ENCODE measurements around the gene IL5.
"Not testable (repeated sequence)": the region's sequence is repeated elsewhere in the genome, so short reads cannot be mapped to it uniquely, and the experiment has no call there.

IL5 gene

DNA sequence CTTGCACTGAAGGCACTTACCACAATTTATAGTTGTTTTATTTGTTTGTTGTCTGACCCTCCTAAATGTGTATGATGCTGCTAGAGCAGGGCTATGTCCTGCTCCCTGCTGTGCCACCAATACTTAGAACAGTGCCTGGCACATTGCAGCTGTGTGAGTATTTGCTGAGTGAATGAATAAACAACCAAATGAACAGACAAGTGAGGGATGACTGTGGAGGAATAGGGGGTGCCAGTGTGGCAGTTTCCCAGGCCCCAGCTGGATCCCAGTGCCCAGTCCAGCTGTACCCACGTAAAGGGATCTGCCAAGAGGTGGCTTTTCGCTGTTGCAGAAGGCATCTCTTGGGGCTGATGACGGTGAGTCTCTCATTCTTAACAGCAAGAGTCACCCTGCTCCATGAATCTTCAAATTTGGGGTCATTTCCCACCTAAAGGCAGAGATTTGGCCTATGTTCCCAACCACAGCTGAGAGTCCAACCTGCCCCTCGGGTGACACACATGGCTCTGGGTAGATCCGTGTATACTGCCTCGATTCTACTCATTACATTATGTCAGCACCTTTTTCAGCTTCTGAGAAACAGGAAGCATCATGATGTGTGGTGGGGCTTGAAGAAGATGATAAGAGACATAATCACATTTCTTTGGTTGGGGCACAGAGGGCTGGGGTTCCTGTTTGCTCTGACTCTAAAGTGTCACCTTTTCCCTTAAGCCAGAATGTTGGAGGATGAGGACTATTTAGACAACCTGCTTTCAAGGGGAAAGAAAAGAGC is 14.3 kb downstream of the IL5 start:
- DNase-seq (ENCODE audit: low read depth in 2 of 2): no peak

GRCh38 chr5:132528021-132528420 is 15.3 kb downstream of the IL5 start:
- no peak for DNase-seq (ENCODE audit: low read depth in 2 of 2)

DNA sequence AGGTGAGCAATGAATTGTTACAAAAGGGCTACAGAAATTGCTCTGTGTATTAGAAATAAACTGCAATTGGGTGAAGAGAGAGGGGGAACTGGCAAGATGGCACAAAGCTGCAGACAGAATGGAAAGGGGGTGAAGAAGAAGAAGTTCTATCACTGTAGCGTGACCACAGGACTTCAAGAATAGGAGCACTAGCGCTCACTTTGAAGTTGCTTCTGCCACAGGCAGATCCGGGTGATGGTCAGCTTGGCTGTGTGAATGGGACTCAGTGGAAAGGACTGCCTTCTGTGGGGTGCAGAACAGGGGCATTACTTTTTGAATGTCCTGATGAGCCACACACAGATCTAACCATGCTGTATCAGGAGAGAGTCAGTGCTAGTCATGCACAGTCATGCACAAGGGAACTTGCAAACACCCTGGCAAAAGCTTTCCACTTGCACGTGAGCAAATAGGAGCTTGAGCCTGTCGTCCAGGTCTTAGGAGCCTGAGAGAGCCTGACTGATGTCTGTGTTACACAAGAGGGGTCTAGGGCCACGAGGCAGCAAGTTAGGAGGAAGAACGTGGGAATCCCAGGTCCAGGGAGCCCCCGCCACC is 16.3 kb downstream of the IL5 start:
- no peak for DNase-seq (ENCODE audit: low read depth in 2 of 2)

DNA sequence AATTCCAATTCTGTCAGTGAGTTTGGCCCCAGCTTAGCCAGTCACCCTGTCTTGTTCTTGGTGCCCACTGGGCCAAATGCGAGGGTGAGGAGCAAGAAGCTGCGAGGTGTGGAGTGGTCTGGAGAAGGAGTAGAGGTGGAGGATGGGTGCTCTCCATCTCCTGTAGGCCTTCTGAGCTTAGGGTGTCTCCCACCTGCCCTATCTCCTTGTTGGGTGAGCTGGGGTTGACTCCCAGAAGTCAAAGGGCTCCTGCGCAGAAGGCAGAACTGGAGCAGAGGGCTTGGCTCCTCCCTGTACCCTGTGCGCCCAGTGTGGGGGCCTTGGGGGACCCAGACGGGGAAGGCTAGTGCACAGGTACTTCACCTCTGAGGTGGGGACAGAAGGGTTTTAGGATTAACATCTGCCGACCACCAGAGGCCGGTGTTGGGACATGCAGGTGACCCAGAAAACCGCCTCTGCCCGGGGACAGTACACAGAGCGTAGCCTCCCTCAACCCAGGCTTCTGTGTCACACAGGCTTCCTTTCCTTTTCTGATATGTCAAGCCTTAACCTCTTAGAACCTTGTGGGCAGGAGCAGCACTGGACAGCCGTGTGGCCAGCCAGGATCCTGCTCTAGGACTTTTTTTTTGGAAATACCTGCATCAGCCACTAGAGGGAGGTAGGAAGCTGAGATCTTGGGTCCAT is 16.9 kb downstream of the IL5 start:
- DNase-seq (ENCODE audit: low read depth in 2 of 2): no peak

DNA sequence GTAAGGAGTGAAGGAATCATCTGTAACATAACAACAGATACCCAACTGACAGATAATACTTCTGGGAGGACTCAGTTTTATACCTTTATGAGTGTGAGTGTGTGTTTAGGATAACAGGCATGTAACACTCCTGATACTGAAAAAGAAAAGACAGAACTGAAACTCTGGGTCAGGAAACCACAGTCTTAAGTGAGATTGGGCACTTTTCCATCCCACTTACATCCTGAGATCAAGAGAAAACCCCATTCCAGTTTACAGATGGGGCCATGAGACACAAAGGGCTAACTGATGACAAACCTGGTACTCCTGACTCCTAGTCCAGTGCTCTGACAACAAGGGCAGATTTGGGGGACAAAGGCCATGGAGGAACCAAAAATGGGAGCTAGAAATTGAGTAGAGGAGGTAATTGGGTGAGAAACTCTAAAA is 18.0 kb downstream of the IL5 start:
- DNase-seq (ENCODE audit: low read depth in 2 of 2): no peak

- DNase-seq (ENCODE audit: low read depth in 2 of 2): not testable (repeated sequence)
Observed at GRCh38 chr5:132524877-132525276, 18.4 kb downstream of the IL5 start.

GRCh38 chr5:132522067-132522466 is 21.3 kb downstream of the IL5 start:
- not testable (repeated sequence) for DNase-seq (ENCODE audit: low read depth in 2 of 2)

GRCh38 chr5:132513618-132514336 is 29.5 kb downstream of the IL5 start:
- DNase-seq (ENCODE audit: low read depth in 2 of 2): not testable (repeated sequence)

GRCh38 chr5:132510076-132510475 is 33.2 kb downstream of the IL5 start:
- DNase-seq (ENCODE audit: low read depth in 2 of 2): no peak

DNA sequence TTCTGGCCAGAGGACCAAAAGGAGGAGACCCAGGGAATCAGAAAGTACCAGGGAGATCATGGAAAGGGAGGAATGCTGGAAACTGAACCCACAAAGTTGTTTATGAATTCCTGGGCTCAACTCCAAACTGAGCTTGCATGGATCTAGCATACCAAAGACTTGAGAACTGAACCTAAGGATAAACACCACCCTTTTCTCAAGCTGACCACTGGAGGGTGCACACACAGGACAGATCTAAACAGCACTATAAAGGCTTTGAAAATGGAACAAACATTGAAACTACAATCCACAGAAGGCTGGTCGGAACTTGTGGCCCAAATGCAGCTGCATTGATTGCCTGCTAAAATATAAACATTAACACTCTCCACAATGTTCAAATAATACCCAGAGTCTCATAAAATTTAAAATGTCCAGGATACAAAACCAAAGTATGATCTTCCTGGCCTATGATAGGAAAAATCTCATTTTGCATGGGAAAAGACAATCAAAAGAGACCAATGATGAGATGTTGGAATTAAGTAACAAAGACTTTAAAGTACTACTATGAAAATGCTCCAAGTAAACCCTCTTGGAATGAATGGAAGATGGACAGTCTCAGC is 37.1 kb downstream of the IL5 start:
- no peak for DNase-seq (ENCODE audit: low read depth in 2 of 2)

DNA sequence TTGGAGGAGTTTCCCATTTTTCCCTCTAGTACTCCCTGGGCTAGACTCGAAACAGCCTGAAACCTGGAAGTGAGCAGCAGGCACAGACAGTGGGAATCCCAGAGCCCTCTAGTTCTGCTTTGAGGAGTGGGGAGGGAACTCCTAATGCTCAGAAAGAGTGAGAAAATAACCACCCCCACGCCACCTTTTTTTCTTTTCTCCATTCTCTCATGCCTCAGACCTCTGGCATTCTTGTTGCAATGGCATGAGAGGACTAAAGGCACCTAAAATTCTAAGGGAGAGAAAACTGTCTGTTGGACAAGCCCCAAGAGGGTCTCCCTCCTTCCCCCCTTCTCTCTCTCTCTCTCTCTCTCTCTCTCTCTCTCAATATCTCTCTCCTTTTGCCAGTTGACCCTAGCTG is 37.7 kb downstream of the IL5 start:
- no peak for DNase-seq (ENCODE audit: low read depth in 2 of 2)

DNA sequence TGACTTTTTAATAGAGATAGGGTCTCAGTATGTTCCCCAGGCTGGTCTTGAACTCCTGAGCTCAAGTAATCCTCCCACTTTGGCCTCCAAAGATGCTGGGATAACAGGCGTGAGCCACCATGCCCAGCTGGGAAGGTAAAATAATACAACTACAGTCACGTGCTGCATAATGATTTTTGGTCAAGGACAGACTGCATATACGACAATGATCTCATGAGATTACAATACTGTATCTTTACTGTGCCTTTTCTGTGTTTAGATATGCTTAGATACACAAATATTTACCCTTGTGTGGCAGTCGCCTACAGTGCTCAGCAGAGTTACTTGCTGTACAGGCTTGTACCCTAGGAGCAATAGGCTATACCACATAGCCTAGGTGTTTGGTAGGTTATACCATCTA is 38.6 kb downstream of the IL5 start:
- DNase-seq (ENCODE audit: low read depth in 2 of 2): no peak

- no peak for DNase-seq (ENCODE audit: low read depth in 2 of 2)
Observed at GRCh38 chr5:132503244-132503643, 40.1 kb downstream of the IL5 start.

GRCh38 chr5:132501961-132502931 is 41.1 kb downstream of the IL5 start:
- DNase-seq (ENCODE audit: low read depth in 2 of 2): no peak

DNA sequence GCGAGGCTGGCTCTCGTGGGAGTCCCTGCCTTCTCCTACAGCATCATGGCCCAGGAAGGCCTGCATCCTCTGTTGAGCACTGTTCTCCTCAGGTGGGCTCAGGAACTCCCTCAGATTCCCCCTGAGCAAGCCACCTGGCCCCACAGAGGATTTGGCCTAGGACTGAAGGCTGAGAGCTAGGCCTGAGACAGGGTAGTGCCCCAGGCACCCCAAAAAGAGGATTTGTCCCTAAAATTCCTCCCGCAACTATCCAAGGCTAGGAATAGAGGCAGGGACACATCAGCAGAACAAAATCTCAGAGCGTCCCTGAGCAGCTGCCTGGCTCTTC is 41.7 kb downstream of the IL5 start:
- no peak for DNase-seq (ENCODE audit: low read depth in 2 of 2)

- DNase-seq (ENCODE audit: low read depth in 2 of 2): no peak
Observed at GRCh38 chr5:132500931-132501628, 42.2 kb downstream of the IL5 start.

DNA sequence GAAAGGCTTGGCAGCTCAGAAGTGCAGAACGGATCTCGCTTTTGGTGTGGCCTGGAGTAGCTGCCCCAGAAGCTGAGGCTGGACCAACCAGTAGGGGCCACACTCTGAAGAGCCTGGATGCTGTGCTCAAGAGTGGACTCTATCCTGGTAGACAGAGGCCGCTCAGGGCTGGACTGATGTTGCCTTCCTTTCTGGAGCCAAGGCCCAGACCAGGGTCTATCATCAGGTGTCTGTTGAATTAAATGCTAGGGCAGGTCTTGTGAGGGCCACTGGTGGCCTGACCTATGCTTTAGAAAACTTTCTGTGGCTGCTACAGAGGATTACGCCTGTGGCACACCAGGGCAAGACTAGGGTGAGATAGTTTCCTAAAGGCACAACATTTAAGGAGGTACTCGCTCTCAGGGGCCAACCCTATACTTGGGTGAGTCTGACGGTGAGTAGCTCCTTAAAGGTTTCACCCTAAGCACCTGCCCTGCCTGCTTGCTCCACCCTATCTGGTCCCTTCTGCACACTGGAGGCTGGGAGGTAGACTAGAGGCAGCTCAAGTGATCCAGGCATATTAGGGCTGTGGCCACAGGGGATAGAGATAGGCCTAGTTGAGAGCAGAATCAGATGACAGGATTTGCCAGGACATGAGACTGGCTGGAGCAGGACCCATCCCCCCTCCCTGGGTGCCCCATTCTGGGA is 42.9 kb downstream of the IL5 start:
- DNase-seq (ENCODE audit: low read depth in 2 of 2): no peak

DNA sequence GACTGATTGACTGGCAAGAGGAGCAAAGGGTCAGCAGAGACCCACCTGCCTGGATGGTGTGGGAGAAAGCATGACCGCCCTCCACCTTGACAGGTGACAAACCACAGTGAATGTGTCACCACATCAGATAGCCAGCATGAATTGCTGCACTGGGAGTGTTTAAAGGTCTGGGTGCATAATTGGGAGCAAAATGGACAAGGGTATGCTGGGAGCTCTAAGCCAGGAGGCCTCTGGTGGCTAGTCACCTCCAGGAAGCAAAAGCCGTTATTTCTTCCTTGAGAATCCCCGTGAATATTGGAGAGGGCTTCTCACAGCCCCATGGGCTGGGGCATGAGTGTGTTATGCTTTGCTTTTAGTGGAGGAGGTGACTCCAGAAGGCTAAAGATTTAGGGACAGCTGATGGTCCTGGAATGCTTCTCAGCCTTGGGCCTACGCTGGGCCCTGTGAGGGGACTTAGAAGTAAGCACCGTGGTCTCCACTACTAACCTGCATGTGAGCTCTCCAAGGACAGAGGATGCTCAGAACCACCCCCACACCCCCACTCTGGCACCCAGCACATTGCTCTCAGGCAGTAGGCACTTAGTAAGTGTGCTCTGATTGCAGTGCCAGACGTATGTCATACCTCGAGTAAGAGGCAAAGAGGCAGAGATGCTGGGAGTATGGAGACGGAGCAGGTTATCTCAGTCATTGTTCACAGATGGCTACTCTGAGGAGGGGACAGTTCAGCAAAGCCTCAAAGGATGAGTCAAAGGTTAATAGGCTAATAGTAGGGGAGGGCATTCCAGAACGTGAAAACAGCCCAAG is 43.7 kb downstream of the IL5 start:
- no peak for DNase-seq (ENCODE audit: low read depth in 2 of 2)

Data from stimulated activated CD8-positive, alpha-beta memory T cell treated with anti-CD3 and anti-CD28 coated beads, Interleukin-7, amount 100 ng/mL, for 1 hour (primary cell).